IPS-NIHi11 (cell line): ENCODE results near the gene NAV2.
A peak's percentile ranks its signal among the peaks of the same experiment; 100 is the strongest.
"Not testable (repeated sequence)": the region's sequence is repeated elsewhere in the genome, so short reads cannot be mapped to it uniquely, and the experiment has no call there.

Source experiments
- DNase-seq: peaks from one replicate; pipeline ENCODE4 v3.0.0; 2012; ENCODE audit warnings: mixed read lengths, low spot score

Gene NAV2

DNA sequence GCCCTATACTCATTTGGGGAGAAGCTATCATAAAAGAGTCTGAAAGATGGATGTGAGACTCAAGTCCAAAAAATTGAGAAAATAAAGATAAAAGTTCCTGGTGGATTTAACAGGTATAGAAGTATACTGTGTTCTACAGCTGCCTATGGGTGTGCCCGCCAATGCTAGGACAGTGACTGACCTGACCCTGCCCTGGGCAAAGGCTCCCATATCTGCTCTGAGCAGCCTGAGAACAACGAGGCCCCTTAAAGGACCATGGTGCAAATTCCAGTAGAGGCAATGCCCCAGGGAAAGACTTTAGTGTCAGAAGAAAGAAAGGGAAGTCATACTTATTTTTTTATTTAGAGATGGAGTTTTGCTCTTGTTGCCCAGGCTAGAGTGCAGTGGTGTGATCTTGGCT, 181.8 kb downstream of the NAV2 start:
- DNase-seq: no peak

DNA sequence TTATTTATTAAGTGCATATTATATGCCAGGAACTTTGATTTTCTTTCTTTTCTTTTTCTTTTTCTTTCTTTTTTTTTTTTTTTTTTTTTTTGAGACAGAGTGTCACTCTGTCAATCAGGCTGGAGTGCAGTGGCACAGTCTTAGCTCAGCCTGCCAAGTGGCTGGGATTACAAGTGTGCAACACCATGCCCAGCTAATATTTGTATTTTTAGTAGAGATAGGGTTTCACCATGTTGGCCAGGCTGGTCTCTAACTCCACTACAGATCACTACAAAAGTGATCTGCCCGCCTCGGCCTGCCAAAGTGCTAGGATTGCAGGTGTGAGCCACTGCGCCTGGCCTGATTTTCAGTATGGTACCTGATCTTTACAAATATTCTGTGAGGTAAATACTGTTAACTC, 182.4 kb downstream of the NAV2 start:
- not testable (repeated sequence) for DNase-seq

GRCh38 chr11:19895776-19896175, 183.1 kb downstream of the NAV2 start:
- no peak for DNase-seq

GRCh38 chr11:19903620-19904069, 191.0 kb downstream of the NAV2 start:
- DNase-seq: peak; percentile 72

GRCh38 chr11:19905280-19905853, 192.7 kb downstream of the NAV2 start:
- DNase-seq: peak; percentile 70

- DNase-seq: no peak
Observed at GRCh38 chr11:19906126-19906525, 193.5 kb downstream of the NAV2 start.

GRCh38 chr11:19907008-19907579, 194.5 kb downstream of the NAV2 start:
- no peak for DNase-seq

DNA sequence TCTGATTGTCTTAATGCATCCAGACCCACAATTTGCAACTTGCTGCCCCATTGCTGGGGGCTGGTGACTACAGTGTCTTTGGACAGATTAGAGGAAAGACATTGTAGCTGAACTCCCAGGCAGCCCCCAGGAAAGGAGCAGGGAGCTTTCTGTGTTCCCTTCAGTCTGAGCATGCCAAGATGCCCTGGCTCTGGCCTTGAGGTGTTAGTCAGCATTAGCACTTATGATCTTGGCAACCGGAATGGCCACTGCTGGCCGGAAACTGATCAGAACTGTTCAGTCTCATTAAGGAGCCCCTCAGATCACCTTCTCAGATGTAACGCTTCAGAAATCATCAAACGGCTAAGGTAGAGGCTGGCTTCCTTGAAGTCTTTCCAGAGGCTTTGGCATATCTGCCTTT, 195.2 kb downstream of the NAV2 start:
- DNase-seq: no peak

DNA sequence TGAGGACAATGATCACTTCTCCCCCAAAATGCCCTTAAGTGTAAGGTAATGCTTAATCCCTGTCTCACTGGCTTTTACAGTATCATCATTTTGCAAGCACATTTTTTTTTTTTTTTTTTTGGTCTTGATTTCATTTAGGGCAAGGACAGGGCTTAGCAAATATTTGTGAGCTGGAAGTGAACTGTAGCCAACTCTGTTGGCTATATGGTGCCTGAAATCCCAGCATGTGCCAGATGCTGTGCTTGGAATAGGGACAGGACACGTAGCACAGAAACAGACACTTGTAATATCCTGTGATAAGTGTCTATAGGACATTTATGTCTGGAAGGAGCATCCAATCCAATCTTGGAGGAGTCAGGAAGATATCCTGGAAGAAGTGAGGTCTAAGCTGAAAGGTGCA, 198.3 kb downstream of the NAV2 start:
- DNase-seq: no peak

GRCh38 chr11:19912115-19912957, 199.7 kb downstream of the NAV2 start:
- DNase-seq: no peak

DNA sequence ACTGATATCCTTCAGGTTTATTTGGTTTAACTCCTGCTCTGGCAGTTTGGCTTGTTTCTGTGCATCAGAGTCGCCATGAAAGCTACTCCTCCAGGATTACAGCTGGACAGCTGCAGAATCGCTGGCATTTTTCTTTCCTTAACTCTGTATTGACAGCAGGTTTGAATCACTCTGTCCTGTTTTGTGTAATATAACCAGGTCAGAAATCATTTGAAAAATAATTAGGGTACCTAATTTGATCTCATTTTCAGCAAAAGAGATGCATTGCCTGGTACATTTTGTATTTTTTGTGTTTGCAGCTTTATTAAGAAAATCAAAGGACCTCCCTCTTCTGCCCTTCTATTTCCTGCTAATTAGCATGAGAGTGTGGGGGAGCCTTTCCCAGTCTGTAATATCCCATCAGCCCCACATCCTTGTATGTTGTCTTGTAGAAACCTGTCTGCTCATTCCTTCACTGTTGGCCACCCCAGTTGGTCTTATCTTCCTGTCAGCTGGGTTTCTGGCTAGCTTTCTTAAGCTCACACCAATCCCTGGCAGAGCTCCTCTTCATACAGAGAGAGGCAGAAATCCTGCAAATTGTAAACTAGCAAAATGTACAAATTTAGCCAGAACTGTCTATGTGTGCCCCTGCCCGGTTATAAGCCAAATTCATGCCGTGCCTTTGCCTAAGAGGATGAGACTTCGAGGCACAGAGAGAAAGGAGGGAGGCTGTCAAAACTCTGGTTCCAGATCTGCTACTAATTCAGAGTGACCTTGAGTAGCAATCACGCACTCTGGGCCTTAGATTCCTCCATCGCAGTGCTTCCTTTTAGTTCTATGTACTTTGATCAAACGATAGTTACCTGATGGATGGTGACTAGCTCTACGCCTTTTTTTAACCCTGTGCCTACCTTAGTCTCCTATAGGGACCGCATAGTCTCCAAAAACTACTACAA, 200.6 kb downstream of the NAV2 start:
- no peak for DNase-seq

GRCh38 chr11:19913893-19914249, 201.2 kb downstream of the NAV2 start:
- no peak for DNase-seq

GRCh38 chr11:19915808-19916207, 203.2 kb downstream of the NAV2 start:
- no peak for DNase-seq

DNA sequence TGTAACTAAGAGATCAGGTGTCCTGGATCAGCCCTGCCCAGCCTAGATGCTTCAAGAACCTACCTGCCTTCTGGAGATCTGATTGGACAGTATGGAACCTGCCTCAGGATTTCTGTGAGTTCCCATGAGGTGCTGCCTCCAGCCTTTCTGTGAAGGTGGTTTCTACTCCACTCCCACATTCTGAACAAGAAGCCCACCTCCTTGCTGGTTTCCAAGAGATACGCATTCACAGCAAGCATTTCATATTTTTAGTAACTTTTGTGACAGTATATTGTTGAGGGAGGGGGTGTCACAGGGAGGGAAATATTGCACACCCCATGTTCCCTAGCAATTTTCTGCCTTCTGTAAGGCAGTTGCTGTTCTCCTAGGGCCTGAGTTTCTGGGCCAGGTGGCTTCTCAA, 204.4 kb downstream of the NAV2 start:
- DNase-seq: no peak

- no peak for DNase-seq
Observed at GRCh38 chr11:19918302-19919049, 205.8 kb downstream of the NAV2 start.

- DNase-seq: no peak
Observed at GRCh38 chr11:19919050-19919561, 206.5 kb downstream of the NAV2 start.

DNA sequence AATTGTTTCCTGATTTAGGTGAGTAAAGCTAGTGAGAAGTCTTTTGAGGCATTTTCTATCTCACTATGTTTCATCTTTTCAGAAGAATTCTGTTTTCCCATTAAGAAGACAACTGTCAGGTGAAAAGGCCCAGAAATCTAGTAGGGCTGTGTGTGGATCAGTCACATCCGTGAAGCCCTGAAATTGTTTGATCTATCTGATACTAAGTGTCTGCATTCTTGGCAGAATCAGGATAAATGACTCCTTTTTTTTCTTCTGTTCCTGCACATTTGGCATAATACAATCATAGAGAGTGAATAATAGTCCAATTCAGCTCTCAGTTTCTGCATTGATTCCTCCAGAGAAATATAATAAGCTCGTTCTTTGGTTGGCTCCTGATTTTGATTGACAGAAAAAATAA, 208.3 kb downstream of the NAV2 start:
- DNase-seq: no peak

GRCh38 chr11:19921976-19922688, 209.5 kb downstream of the NAV2 start:
- no peak for DNase-seq

GRCh38 chr11:19922689-19923035, 210.0 kb downstream of the NAV2 start:
- no peak for DNase-seq

DNA sequence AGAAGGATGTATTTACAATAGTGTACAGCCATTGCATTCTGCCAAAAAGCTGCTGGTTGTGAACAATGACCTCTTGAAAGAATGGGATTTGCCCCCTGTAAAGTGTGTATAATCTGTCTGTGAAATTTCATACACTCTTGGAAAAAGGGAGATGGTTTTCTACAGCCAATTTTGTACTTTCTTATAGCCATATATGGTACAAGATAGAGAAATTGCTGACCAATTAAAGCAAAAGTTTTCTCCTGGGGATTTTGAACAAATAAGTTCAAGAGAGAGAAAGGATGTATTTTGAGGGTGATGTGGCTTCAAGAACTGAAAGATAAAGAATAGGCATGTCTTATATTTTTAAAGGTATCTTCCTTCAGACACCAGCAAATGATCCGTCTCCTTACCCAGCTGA, 211.0 kb downstream of the NAV2 start:
- no peak for DNase-seq

GRCh38 chr11:19924311-19924710, 211.7 kb downstream of the NAV2 start:
- no peak for DNase-seq
